PC-3 (cell line): ENCODE data around the gene ANKS1B. TPM values are rescaled to one million over a fixed set of nuclear protein-coding genes. Genes with fewer than 3 reads are reported as not detected.

Experiments
- ATAC-seq: fragments of 200-7000 bp; cut with Tn5 transposase; 2 replicates; pipeline ENCODE4 v1.9.1; 2020; ENCODE audit warnings: mild to moderate bottlenecking, moderate library complexity
- BruUV-seq: library from RNA; stranded (reverse); fragments of 400-500 nt; replicated peaks from 2 replicates; lab custom pipeline; 2021; lab: Mats Ljungman, UMichigan
- CTCF ChIA-PET: fragments of 300-600 bp; sonication (Branson Sonifier 250); formaldehyde crosslinking; loops from one replicate; lab custom pipeline; 2022; ENCODE audit warnings: antibody characterized with exemption; lab: Charles Lee
- POLR2A ChIA-PET: fragments of 300-600 bp; sonication (Branson Sonifier 250); formaldehyde crosslinking; loops from one replicate; lab custom pipeline; 2022; ENCODE audit warnings: antibody characterized with exemption; ENCODE audit not compliant: unreplicated experiment; lab: Charles Lee
- DNase-seq: peaks from one replicate; pipeline ENCODE4 v3.0.0-alpha.2; 2015
- H2AFZ ChIP-seq: fragments of 300-600 bp; sonication (generic); 2 replicates; pipeline ENCODE4 v1.6.0; 2016; ENCODE audit warnings: antibody characterized with exemption, low read length
- H3F3A ChIP-seq: fragments of 300-600 bp; sonication (generic); one replicate; pipeline ENCODE4 v1.6.0; 2017; ENCODE audit warnings: antibody characterized with exemption, low read length, control low read depth, mild to moderate bottlenecking; ENCODE audit not compliant: unreplicated experiment
- H3K27ac ChIP-seq: fragments of 300-600 bp; sonication (generic); 2 replicates; pipeline ENCODE4 v1.5.1; 2016; ENCODE audit warnings: mild to moderate bottlenecking, low read length
- H3K27me3 ChIP-seq: fragments of 300-600 bp; sonication (generic); 2 replicates; pipeline ENCODE4 v1.6.1; 2016; ENCODE audit warnings: low read length, mixed read lengths
- H3K36me3 ChIP-seq: fragments of 300-600 bp; sonication (generic); 2 replicates; pipeline ENCODE4 v1.6.1; 2016; ENCODE audit warnings: low read depth, mixed run types, low read length, mixed read lengths
- H3K4me1 ChIP-seq: fragments of 300-600 bp; sonication (generic); 2 replicates; pipeline ENCODE4 v1.5.1; 2016; ENCODE audit warnings: low read length; ENCODE audit not compliant: insufficient read depth
- H3K4me2 ChIP-seq: fragments of 300-600 bp; sonication (generic); 2 replicates; pipeline ENCODE4 v1.6.0; 2016; ENCODE audit warnings: low read length
- H3K4me3 ChIP-seq: fragments of 300-600 bp; sonication (generic); 2 replicates; pipeline ENCODE4 v1.5.1; 2016; ENCODE audit warnings: mild to moderate bottlenecking, low read length, mixed read lengths
- H3K79me2 ChIP-seq: fragments of 300-600 bp; sonication (generic); 2 replicates; pipeline ENCODE4 v1.6.1; 2017; ENCODE audit warnings: low read length, mixed read lengths
- H3K9ac ChIP-seq: fragments of 300-600 bp; sonication (generic); 2 replicates; pipeline ENCODE4 v1.6.0; 2016; ENCODE audit warnings: mild to moderate bottlenecking, low read length
- H3K9me2 ChIP-seq: fragments of 300-600 bp; sonication (generic); replicated peaks from 2 replicates; pipeline ENCODE4 v1.6.1; 2016; ENCODE audit warnings: mixed run types, low read length, mixed read lengths
- H3K9me3 ChIP-seq: fragments of 300-600 bp; sonication (generic); 2 replicates; pipeline ENCODE4 v1.6.1; 2016; ENCODE audit warnings: low read length, mixed read lengths
- H4K20me1 ChIP-seq: fragments of 300-600 bp; sonication (generic); 2 replicates; pipeline ENCODE4 v1.6.1; 2016; ENCODE audit warnings: low read length, mixed read lengths
- CTCF ChIP-seq: fragments of 300-600 bp; sonication (generic); conservative IDR thresholded peaks from 2 replicates; pipeline ENCODE4 v1.5.1; 2017; ENCODE audit warnings: antibody characterized with exemption, low read depth, mild to moderate bottlenecking, low read length
- EZH2 ChIP-seq: fragments of 300-600 bp; sonication (generic); IDR thresholded peaks from one replicate; pipeline ENCODE4 v1.6.1; 2017; ENCODE audit warnings: antibody characterized with exemption, mild to moderate bottlenecking, low read length; ENCODE audit not compliant: unreplicated experiment
- EZH2phosphoT487 ChIP-seq: fragments of 300-600 bp; sonication (generic); IDR thresholded peaks from 2 replicates; pipeline ENCODE4 v1.6.1; 2018; ENCODE audit warnings: mild to moderate bottlenecking, antibody characterized with exemption, low read length, borderline replicate concordance
- intact Hi-C: fragments of 100-400 bp; cut with micrococcal nuclease; formaldehyde crosslinking; loops from 2 replicates; pipeline ENCODE4 v1.9.0; 2023
- total RNA-seq: library from RNA; depleted of rRNA; stranded (reverse); fragments of >200 nt; gene quantifications from 2 replicates; pipeline ENCODE4 v1.2.3, GENCODE V29; 2014

Gene ANKS1B
- total RNA-seq, 1 experiment from 2014 or later: 0.07 TPM

DNA sequence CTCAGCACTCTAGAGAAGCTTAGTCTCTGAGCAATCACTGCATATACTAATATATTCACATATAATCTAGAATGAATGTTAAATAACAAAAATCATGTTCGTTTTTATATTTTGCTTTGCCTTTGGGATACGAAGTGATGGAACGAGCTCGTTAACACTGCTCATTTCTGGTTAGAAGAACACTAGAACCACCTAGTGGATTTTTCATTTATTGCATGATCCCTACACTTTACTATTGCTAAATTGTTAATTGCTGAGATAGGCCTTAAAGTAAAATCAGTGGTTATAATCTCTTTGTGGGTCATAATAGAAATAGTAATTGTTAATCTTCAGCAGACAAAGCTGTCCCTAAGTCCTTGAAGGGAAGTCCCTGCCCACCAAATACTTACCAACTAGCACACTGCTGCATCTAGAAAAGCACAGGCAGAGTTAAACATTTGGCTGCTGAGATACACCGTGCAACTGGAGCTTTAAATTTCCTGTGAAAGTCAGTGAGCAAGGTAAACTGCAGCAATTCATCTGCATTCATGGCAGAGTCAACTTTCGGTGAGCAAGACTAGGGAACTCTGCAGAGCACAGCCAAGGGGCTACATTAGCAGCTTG is 985.9 kb downstream of the ANKS1B start:
- ChIA-PET POLR2A (interaction anchor here (0.5 kb wide), 1 partner anchor 406 kb away, joined by 9 read pairs; no protein-coding TSS in a partner anchor), CTCF (interaction anchor here (0.5 to 1.1 kb wide), 5 partner anchors 8 to 581 kb away, joined by 3 to 7 read pairs (median 3); no protein-coding TSS in a partner anchor)
- peak; percentile 88 for ATAC-seq
- no peaks in the 10 kb centered on the region for H3K36me3 ChIP-seq
- no peaks in the 10 kb centered on the region for H3K9me2 ChIP-seq
- intact Hi-C loops: loop anchor here (1.0 to 10.0 kb wide), 4 partner anchors 44 to 581 kb away; no protein-coding TSS in a partner anchor
- H3K4me3 ChIP-seq: no peak overlapping the region
- H4K20me1 ChIP-seq: no peaks in the 10 kb centered on the region
- H3K9me3 ChIP-seq: no peaks in the 10 kb centered on the region
- TF ChIP-seq EZH2phosphoT487 (no peak), CTCF (peak; percentile 85), EZH2 (no peak)
- peak; percentile 79 for DNase-seq
- peaks cover 23% of the 10 kb centered on the region for H3K27me3 ChIP-seq
- H3F3A ChIP-seq: no peaks in the 10 kb centered on the region
- no peak overlapping the region for H3K4me2 ChIP-seq
- H2AFZ ChIP-seq: no peak overlapping the region
- BruUV-seq: no TSS peak
- H3K9ac ChIP-seq: no peak overlapping the region
- no peak overlapping the region for H3K27ac ChIP-seq
- H3K79me2 ChIP-seq: no peaks in the 10 kb centered on the region
- no peaks in the 10 kb centered on the region for H3K4me1 ChIP-seq

DNA sequence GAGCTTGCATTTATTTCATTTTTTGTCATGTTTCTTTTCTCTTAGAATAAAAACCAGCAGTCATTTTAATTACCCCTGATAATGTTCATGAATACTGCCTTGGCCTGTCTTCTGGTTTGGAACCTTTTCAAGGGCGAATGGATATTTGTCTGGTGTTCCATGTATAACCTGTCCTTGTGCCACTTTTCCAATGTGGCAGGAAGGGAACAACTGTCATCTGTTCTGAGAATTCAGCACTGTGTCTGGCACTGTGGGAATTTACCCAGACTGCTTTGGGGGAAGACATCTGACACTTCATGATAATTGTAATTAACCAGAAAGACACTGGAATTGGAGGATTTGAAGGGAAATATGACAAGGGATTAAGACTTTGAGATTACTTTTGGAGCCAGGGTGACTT is 986.8 kb downstream of the ANKS1B start:
- Histone ChIP-seq H3K4me3 (no peak overlapping the region), H3K4me2 (no peak overlapping the region), H3K9ac (no peak overlapping the region), H3K79me2 (no peaks in the 10 kb centered on the region), H2AFZ (no peak overlapping the region), H3K27me3 (peaks cover 15% of the 10 kb centered on the region), H3K9me3 (no peaks in the 10 kb centered on the region), H3K9me2 (no peaks in the 10 kb centered on the region), H3K27ac (no peak overlapping the region), H3K36me3 (no peaks in the 10 kb centered on the region), H3F3A (no peaks in the 10 kb centered on the region), H3K4me1 (no peaks in the 10 kb centered on the region), H4K20me1 (no peaks in the 10 kb centered on the region)
- TF ChIP-seq EZH2 (no peak), EZH2phosphoT487 (no peak), CTCF (no peak)
- DNase-seq (no peak), ATAC-seq (no peak)
- intact Hi-C loops: loop anchor here (1.0 to 10.0 kb wide), 4 partner anchors 43 to 581 kb away; no protein-coding TSS in a partner anchor
- BruUV-seq: no TSS peak
- ChIA-PET CTCF (no interaction called here), POLR2A (no interaction called here)

DNA sequence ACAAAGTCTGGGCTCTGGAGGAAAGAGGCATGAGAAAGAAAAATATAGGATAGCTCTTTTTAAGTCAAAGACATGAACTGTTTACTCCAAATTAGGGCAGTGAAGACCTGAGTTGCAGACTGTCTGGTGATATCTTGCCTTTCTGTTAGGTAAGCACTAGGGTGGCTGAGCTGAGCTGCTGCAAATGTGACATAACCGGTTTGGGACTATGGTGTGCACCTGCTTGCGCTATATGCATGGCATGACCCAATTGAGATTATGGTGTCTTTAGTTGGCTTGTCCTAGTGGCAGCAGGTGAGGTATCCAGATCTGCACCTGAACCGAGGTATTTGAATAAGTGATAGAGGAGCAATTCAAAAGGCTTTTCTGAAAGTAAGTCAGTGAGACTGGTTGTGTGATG is 994.1 kb downstream of the ANKS1B start:
- BruUV-seq: no TSS peak
- Histone ChIP-seq H3K36me3 (no peaks in the 10 kb centered on the region), H3K27me3 (0 out of 2 replicates have a peak, but pooled peaks cover 6% of the 10 kb centered on the region), H3F3A (no peaks in the 10 kb centered on the region), H3K9ac (no peak overlapping the region), H3K4me1 (no peaks in the 10 kb centered on the region), H3K9me2 (no peaks in the 10 kb centered on the region), H4K20me1 (no peaks in the 10 kb centered on the region), H3K27ac (no peak overlapping the region), H3K9me3 (no peaks in the 10 kb centered on the region), H3K4me3 (no peak overlapping the region), H2AFZ (no peak overlapping the region), H3K79me2 (no peaks in the 10 kb centered on the region), H3K4me2 (no peak overlapping the region)
- ChIA-PET CTCF (no interaction called here), POLR2A (no interaction called here)
- ATAC-seq (no peak), DNase-seq (no peak)
- no peak for TF ChIP-seq CTCF
- TF ChIP-seq EZH2: no peak
- TF ChIP-seq EZH2phosphoT487: no peak
- intact Hi-C loops: loop anchor here (10.0 kb wide), 1 partner anchor 186 kb away; no protein-coding TSS in a partner anchor
